ENCODE data around the gene NDUFAF3.

The NDUFAF3 gene

GRCh38 chr3:49007068-49007770 is 14.7 kb upstream of the NDUFAF3 start, which contains the start of gene WDR6 (continued):
- peak; percentile 19; the same call in 1 of the 2 replicates for TF ChIP-seq INSM2 (tag by site-specific recombination; IDR thresholded peaks at IDR 0.05)
- no peak for TF ChIP-seq ZNF175 (tag by site-specific recombination; IDR thresholded peaks at IDR 0.05)
- TF ChIP-seq GFI1B (tag by site-specific recombination; IDR thresholded peaks at IDR 0.05), result no peak
- peak; percentile 78 for TF ChIP-seq ZFP37 (tag by site-specific recombination; IDR thresholded peaks at IDR 0.05)
- no peak for TF ChIP-seq ZNF169 (tag by site-specific recombination; IDR thresholded peaks at IDR 0.05)
- TF ChIP-seq ZNF830 (tag by site-specific recombination; IDR thresholded peaks at IDR 0.05; ENCODE audit: low read depth), result no peak
- no peak for TF ChIP-seq PRDM1 (tag by site-specific recombination; IDR thresholded peaks at IDR 0.05)
- 0 out of 2 replicates have a peak, but pooled peaks have one; percentile 34 for TF ChIP-seq ZNF561 (tag by site-specific recombination; IDR thresholded peaks at IDR 0.05; ENCODE audit: borderline replicate concordance)
- TF ChIP-seq ZNF280D (tag by site-specific recombination; IDR thresholded peaks at IDR 0.05), result no peak
- peak; percentile 72; the same call in 1 of the 2 replicates for TF ChIP-seq ZSCAN5A (tag by site-specific recombination; IDR thresholded peaks at IDR 0.05)
- TF ChIP-seq ZNF544 (tag by site-specific recombination; IDR thresholded peaks at IDR 0.05), result no peak
- no peak for TF ChIP-seq TSHZ1 (tag by site-specific recombination; IDR thresholded peaks at IDR 0.05; ENCODE audit: borderline replicate concordance)
- TF ChIP-seq SCRT1 (tag by site-specific recombination; IDR thresholded peaks at IDR 0.05; ENCODE audit: borderline replicate concordance), result peak; percentile 95
- TF ChIP-seq GLI4 (tag by site-specific recombination; IDR thresholded peaks at IDR 0.05), result peak; percentile 91
- TF ChIP-seq ZNF596 (tag by site-specific recombination; IDR thresholded peaks at IDR 0.05), result no peak
- no peak for TF ChIP-seq ZNF558 (tag by site-specific recombination; IDR thresholded peaks at IDR 0.05)
- TF ChIP-seq ZNF48 (tag by site-specific recombination; IDR thresholded peaks at IDR 0.05), result no peak
- no peak for TF ChIP-seq ATF2 (tag by site-specific recombination; IDR thresholded peaks at IDR 0.05; ENCODE audit: low read depth)
- TF ChIP-seq ZNF26 (tag by site-specific recombination; IDR thresholded peaks at IDR 0.05), result no peak
- TF ChIP-seq ZNF404 (tag by site-specific recombination; IDR thresholded peaks at IDR 0.05), result no peak
- no peak for TF ChIP-seq ZNF146 (tag by site-specific recombination; IDR thresholded peaks at IDR 0.05)
- no peak for TF ChIP-seq ZNF174 (tag by site-specific recombination; IDR thresholded peaks at IDR 0.05)
- no peak for TF ChIP-seq ZNF10 (tag by site-specific recombination; IDR thresholded peaks at IDR 0.05)
- no peak for TF ChIP-seq ZNF223 (tag by site-specific recombination; IDR thresholded peaks at IDR 0.05)
- peak; percentile 89 for TF ChIP-seq ZBTB26 (tag by site-specific recombination; optimal IDR thresholded peaks at IDR 0.05)
- no peak for TF ChIP-seq ZNF211 (tag by site-specific recombination; IDR thresholded peaks at IDR 0.05; ENCODE audit: low read depth)
